MV-4-11 (cell line): ENCODE results near the gene MTFR1L.

ENCODE experiments used
- DNase-seq: peaks from one replicate; lab custom pipeline; 2025; lab: John Stamatoyannopoulos, UW

MTFR1L gene

DNA sequence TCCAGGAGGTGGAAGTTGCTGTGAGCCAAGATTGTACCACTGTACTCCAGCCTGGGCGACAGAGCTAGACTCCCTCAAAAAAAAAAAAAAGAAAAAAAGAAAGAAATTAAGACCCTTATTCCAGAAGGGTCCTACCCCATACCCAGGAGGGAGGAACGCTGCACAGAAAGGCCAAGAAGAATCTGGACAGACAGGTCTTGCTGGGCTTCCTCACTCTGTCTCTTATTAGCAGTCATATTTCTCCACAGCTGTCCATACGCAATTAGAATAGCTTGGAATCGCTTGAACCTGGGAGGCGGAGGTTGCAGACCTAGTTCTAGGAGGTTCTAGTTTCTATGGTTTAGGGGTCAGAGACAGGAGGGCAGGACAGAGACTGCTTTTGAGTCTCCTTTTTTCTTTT is 58.9 kb downstream of the MTFR1L start:
- no peak for DNase-seq

- DNase-seq: no peak
Measured at GRCh38 chr1:25879675-25880074, 59.9 kb downstream of the MTFR1L start.

- DNase-seq: no peak
Measured at GRCh38 chr1:25880518-25880917, 60.8 kb downstream of the MTFR1L start.

- DNase-seq: no peak
Measured at GRCh38 chr1:25881266-25881665, 61.5 kb downstream of the MTFR1L start.
